Measurements from ENCODE around the gene ZNHIT2.

- TF ChIP-seq, protein P1, sequence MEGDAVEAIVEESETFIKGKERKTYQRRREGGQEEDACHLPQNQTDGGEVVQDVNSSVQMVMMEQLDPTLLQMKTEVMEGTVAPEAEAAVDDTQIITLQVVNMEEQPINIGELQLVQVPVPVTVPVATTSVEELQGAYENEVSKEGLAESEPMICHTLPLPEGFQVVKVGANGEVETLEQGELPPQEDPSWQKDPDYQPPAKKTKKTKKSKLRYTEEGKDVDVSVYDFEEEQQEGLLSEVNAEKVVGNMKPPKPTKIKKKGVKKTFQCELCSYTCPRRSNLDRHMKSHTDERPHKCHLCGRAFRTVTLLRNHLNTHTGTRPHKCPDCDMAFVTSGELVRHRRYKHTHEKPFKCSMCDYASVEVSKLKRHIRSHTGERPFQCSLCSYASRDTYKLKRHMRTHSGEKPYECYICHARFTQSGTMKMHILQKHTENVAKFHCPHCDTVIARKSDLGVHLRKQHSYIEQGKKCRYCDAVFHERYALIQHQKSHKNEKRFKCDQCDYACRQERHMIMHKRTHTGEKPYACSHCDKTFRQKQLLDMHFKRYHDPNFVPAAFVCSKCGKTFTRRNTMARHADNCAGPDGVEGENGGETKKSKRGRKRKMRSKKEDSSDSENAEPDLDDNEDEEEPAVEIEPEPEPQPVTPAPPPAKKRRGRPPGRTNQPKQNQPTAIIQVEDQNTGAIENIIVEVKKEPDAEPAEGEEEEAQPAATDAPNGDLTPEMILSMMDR (IDR thresholded peaks at IDR 0.05) = peak in 2 of 6 experiments; percentile 9 to 15
- no peak for TF ChIP-seq POLR2A (IDR thresholded peaks at IDR 0.05)
These were observed 766 bp upstream of the ZNHIT2 start for GRCh38 chr11:65118097-65118837.
